Measurements from ENCODE around the gene CTNNA2. TPM values are rescaled to one million over a fixed set of nuclear protein-coding genes. Genes with fewer than 3 reads are reported as not detected.

CTNNA2 gene
- total RNA-seq, 1 experiment from 2014 or later: 0.54 TPM

GRCh38 chr2:80009211-80009610 is 496.4 kb downstream of the CTNNA2 start:
- Histone ChIP-seq H3K4me1 (ENCODE audit: control insufficient read depth, insufficient read depth, low read length) (no peaks in the 10 kb centered on the region), H3K36me3 (ENCODE audit: control insufficient read depth, insufficient read depth, low read length) (no peaks in the 10 kb centered on the region), H3K4me3 (ENCODE audit: low read depth in 2 of 2, low read length in 2 of 2) (no peak overlapping the region), H3K27ac (ENCODE audit: low read length) (no peak overlapping the region), H3K27me3 (ENCODE audit: control insufficient read depth, insufficient read depth, low read length) (no peaks in the 10 kb centered on the region), H3K9me3 (ENCODE audit: control insufficient read depth, insufficient read depth, low read depth, low read length) (no peaks in the 10 kb centered on the region)
- intact Hi-C loops (cut with micrococcal nuclease; ENCODE audit: unreplicated experiment) (no loop called here), in situ Hi-C loops (cut with HindIII; ENCODE audit: low pct_unique_long_range_greater_than_20kb, low sequenced_read_pairs) (no loop called here)
- TF ChIP-seq SIN3A (IDR thresholded peaks at IDR 0.05; ENCODE audit: borderline replicate concordance, insufficient read depth, low read depth, low read length): no peak
- TF ChIP-seq, protein P1, sequence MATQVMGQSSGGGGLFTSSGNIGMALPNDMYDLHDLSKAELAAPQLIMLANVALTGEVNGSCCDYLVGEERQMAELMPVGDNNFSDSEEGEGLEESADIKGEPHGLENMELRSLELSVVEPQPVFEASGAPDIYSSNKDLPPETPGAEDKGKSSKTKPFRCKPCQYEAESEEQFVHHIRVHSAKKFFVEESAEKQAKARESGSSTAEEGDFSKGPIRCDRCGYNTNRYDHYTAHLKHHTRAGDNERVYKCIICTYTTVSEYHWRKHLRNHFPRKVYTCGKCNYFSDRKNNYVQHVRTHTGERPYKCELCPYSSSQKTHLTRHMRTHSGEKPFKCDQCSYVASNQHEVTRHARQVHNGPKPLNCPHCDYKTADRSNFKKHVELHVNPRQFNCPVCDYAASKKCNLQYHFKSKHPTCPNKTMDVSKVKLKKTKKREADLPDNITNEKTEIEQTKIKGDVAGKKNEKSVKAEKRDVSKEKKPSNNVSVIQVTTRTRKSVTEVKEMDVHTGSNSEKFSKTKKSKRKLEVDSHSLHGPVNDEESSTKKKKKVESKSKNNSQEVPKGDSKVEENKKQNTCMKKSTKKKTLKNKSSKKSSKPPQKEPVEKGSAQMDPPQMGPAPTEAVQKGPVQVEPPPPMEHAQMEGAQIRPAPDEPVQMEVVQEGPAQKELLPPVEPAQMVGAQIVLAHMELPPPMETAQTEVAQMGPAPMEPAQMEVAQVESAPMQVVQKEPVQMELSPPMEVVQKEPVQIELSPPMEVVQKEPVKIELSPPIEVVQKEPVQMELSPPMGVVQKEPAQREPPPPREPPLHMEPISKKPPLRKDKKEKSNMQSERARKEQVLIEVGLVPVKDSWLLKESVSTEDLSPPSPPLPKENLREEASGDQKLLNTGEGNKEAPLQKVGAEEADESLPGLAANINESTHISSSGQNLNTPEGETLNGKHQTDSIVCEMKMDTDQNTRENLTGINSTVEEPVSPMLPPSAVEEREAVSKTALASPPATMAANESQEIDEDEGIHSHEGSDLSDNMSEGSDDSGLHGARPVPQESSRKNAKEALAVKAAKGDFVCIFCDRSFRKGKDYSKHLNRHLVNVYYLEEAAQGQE (IDR thresholded peaks at IDR 0.05; ENCODE audit: insufficient read depth in 1 of 2, low read depth in 2 of 2, low read length in 1 of 2): no peak
- no peak for TF ChIP-seq TCF7L2 (IDR thresholded peaks at IDR 0.05; ENCODE audit: low read depth, low read length)
- TF ChIP-seq, protein P2, sequence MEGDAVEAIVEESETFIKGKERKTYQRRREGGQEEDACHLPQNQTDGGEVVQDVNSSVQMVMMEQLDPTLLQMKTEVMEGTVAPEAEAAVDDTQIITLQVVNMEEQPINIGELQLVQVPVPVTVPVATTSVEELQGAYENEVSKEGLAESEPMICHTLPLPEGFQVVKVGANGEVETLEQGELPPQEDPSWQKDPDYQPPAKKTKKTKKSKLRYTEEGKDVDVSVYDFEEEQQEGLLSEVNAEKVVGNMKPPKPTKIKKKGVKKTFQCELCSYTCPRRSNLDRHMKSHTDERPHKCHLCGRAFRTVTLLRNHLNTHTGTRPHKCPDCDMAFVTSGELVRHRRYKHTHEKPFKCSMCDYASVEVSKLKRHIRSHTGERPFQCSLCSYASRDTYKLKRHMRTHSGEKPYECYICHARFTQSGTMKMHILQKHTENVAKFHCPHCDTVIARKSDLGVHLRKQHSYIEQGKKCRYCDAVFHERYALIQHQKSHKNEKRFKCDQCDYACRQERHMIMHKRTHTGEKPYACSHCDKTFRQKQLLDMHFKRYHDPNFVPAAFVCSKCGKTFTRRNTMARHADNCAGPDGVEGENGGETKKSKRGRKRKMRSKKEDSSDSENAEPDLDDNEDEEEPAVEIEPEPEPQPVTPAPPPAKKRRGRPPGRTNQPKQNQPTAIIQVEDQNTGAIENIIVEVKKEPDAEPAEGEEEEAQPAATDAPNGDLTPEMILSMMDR (IDR thresholded peaks at IDR 0.05): no peak
- TF ChIP-seq POLR2AphosphoS5 (IDR thresholded peaks at IDR 0.05; ENCODE audit: low read depth, low read length): no peak
- ATAC-seq (no peak), DNase-seq (ENCODE audit: low read depth, low spot score) (no peak)
- ChIA-PET CTCF (no interaction called here), POLR2A (no interaction called here)
- no TSS peak for BruUV-seq (replicated peaks)

DNA sequence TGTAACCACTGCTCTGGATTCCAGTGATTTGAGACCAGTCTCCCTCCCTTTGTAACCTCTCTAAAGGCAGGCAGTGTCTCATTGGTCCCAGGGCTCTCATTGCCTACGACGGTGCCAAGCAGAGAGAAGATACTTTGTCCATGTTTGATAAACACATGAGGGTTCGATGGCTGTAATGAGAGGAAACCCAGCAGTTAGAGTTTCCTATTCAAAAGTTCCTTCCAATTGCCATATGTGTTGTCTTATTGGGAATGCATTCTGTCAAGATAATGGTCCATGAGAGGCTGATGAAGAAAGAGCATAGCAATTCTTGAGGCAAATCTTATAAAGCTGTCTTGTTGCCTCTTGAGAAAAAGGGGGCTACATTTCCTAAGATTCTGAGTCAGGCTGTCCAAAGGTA is 499.2 kb downstream of the CTNNA2 start:
- ChIA-PET CTCF (no interaction called here), POLR2A (no interaction called here)
- no peak overlapping the region for H3K4me3 ChIP-seq (ENCODE audit: low read depth in 2 of 2, low read length in 2 of 2)
- no peaks in the 10 kb centered on the region for H3K27me3 ChIP-seq (ENCODE audit: control insufficient read depth, insufficient read depth, low read length)
- no peak overlapping the region for H3K27ac ChIP-seq (ENCODE audit: low read length)
- ATAC-seq: no peak
- no peak for TF ChIP-seq SIN3A (IDR thresholded peaks at IDR 0.05; ENCODE audit: borderline replicate concordance, insufficient read depth, low read depth, low read length)
- no peak for TF ChIP-seq TCF7L2 (IDR thresholded peaks at IDR 0.05; ENCODE audit: low read depth, low read length)
- no peak for TF ChIP-seq POLR2AphosphoS5 (IDR thresholded peaks at IDR 0.05; ENCODE audit: low read depth, low read length)
- TF ChIP-seq, protein P2 (IDR thresholded peaks at IDR 0.05): no peak
- TF ChIP-seq, protein P1 (IDR thresholded peaks at IDR 0.05; ENCODE audit: insufficient read depth in 1 of 2, low read depth in 2 of 2, low read length in 1 of 2): no peak
- intact Hi-C loops (cut with micrococcal nuclease; ENCODE audit: unreplicated experiment) (no loop called here), in situ Hi-C loops (cut with HindIII; ENCODE audit: low pct_unique_long_range_greater_than_20kb, low sequenced_read_pairs) (no loop called here)
- no peaks in the 10 kb centered on the region for H3K4me1 ChIP-seq (ENCODE audit: control insufficient read depth, insufficient read depth, low read length)
- BruUV-seq (replicated peaks): no TSS peak
- no peaks in the 10 kb centered on the region for H3K9me3 ChIP-seq (ENCODE audit: control insufficient read depth, insufficient read depth, low read depth, low read length)
- no peaks in the 10 kb centered on the region for H3K36me3 ChIP-seq (ENCODE audit: control insufficient read depth, insufficient read depth, low read length)
- no peak for DNase-seq (ENCODE audit: low read depth, low spot score)

All from Panc1 (cell line).